EH (cell line): ENCODE measurements around the gene HSD3B2.
A peak's percentile ranks its signal among the peaks of the same experiment; 100 is the strongest.

Source experiments
- DNase-seq: peaks from one replicate; pipeline ENCODE4 v3.0.0-alpha.2; 2015; ENCODE audit warnings: low read depth

HSD3B2 gene

GRCh38 chr1:119397986-119398385 lies 17.0 kb upstream of the HSD3B2 start:
- no peak for DNase-seq

GRCh38 chr1:119404736-119405135 lies 10.2 kb upstream of the HSD3B2 start:
- no peak for DNase-seq

GRCh38 chr1:119409731-119410130 lies 5.2 kb upstream of the HSD3B2 start:
- peak; percentile 43 for DNase-seq

GRCh38 chr1:119410961-119411360 lies 4.0 kb upstream of the HSD3B2 start:
- DNase-seq: no peak

- DNase-seq: no peak
Observed at GRCh38 chr1:119416006-119416640, 1.2 kb downstream of the HSD3B2 start.

GRCh38 chr1:119419109-119419508 lies 4.2 kb downstream of the HSD3B2 start:
- no peak for DNase-seq

- no peak for DNase-seq
Observed at GRCh38 chr1:119420638-119421037, 5.7 kb downstream of the HSD3B2 start.

GRCh38 chr1:119422631-119423030 lies 7.7 kb downstream of the HSD3B2 start:
- no peak for DNase-seq

GRCh38 chr1:119428991-119429390 lies 14.0 kb downstream of the HSD3B2 start:
- DNase-seq: no peak

- DNase-seq: no peak
Observed at GRCh38 chr1:119429687-119430086, 14.7 kb downstream of the HSD3B2 start.

GRCh38 chr1:119430486-119430885 lies 15.5 kb downstream of the HSD3B2 start:
- DNase-seq: no peak

- no peak for DNase-seq
Observed at GRCh38 chr1:119431836-119432235, 16.9 kb downstream of the HSD3B2 start.

- no peak for DNase-seq
Observed at GRCh38 chr1:119435052-119435451, 20.1 kb downstream of the HSD3B2 start.

GRCh38 chr1:119438761-119439160 lies 23.8 kb downstream of the HSD3B2 start:
- no peak for DNase-seq

- DNase-seq: no peak
Observed at GRCh38 chr1:119440721-119441307, 25.9 kb downstream of the HSD3B2 start.

- no peak for DNase-seq
Observed at GRCh38 chr1:119442756-119443155, 27.8 kb downstream of the HSD3B2 start.

GRCh38 chr1:119446321-119446720 lies 31.4 kb downstream of the HSD3B2 start:
- DNase-seq: no peak

GRCh38 chr1:119447344-119448126 lies 32.6 kb downstream of the HSD3B2 start:
- no peak for DNase-seq

- no peak for DNase-seq
Observed at GRCh38 chr1:119448127-119448511, 33.2 kb downstream of the HSD3B2 start.

- DNase-seq: no peak
Observed at GRCh38 chr1:119449971-119450370, 35.0 kb downstream of the HSD3B2 start.

- no peak for DNase-seq
Observed at GRCh38 chr1:119451158-119451557, 36.2 kb downstream of the HSD3B2 start.

- no peak for DNase-seq
Observed at GRCh38 chr1:119452091-119452490, 37.1 kb downstream of the HSD3B2 start.

- peak; percentile 47 for DNase-seq
Observed at GRCh38 chr1:119453021-119453420, 38.1 kb downstream of the HSD3B2 start.
